OCI-LY3 (cell line): ENCODE data around the gene CCNB1IP1.
A peak's percentile ranks its signal among the peaks of the same experiment; 100 is the strongest.
"Not testable (repeated sequence)": the region's sequence is repeated elsewhere in the genome, so short reads cannot be mapped to it uniquely, and the experiment has no call there.

Source experiments
- H2AFZ ChIP-seq: fragments of 200-600, 300-600 bp; shearing (Covaris generic); 2 replicates; pipeline ENCODE4 v1.6.0; 2014; ENCODE audit warnings: antibody characterized with exemption, low read depth, low read length
- H3K27ac ChIP-seq: fragments of 200-600, 300-600 bp; sonication (generic); 2 replicates; pipeline ENCODE4 v1.5.1; 2014; ENCODE audit warnings: mild to moderate bottlenecking, low read length, moderate library complexity, mixed read lengths
- H3K27me3 ChIP-seq: fragments of 200-600, 300-600 bp; sonication (generic); 2 replicates; pipeline ENCODE4 v1.6.1; 2014; ENCODE audit warnings: low read depth, low read length, mixed read lengths
- H3K36me3 ChIP-seq: fragments of 200-600, 300-600 bp; sonication (generic); replicated peaks from 2 replicates; pipeline ENCODE3; 2014; ENCODE audit warnings: low read depth, low read length, mixed read lengths
- H3K4me1 ChIP-seq: fragments of 300-600, 200-600 bp; sonication (generic); 2 replicates; pipeline ENCODE4 v1.6.1; 2014; ENCODE audit warnings: low read length, mixed read lengths
- H3K4me2 ChIP-seq: fragments of 200-600, 300-600 bp; sonication (generic); 2 replicates; pipeline ENCODE4 v1.6.1; 2014; ENCODE audit warnings: low read length, mixed read lengths
- H3K4me3 ChIP-seq: fragments of 300-600, 200-600 bp; sonication (generic); 2 replicates; pipeline ENCODE4 v1.5.1; 2014; ENCODE audit warnings: antibody characterized with exemption, mild to moderate bottlenecking, low read length, moderate library complexity
- H3K79me2 ChIP-seq: fragments of 300-600, 200-600 bp; shearing (Covaris generic); 2 replicates; pipeline ENCODE4 v1.6.1; 2014; ENCODE audit warnings: mild to moderate bottlenecking, low read length, mixed read lengths
- H3K9ac ChIP-seq: fragments of 300-600, 200-600 bp; shearing (Covaris generic); 2 replicates; pipeline ENCODE4 v1.6.0; 2014; ENCODE audit warnings: mild to moderate bottlenecking, low read length, moderate library complexity
- H3K9me3 ChIP-seq: fragments of 200-600, 300-600 bp; shearing (Covaris generic); 2 replicates; pipeline ENCODE4 v1.6.1; 2014; ENCODE audit warnings: low read length, mixed read lengths; ENCODE audit not compliant: insufficient read depth
- H4K20me1 ChIP-seq: fragments of 200-600, 300-600 bp; sonication (generic); 2 replicates; pipeline ENCODE4 v1.6.1; 2016; ENCODE audit warnings: low read length, mixed read lengths; ENCODE audit not compliant: insufficient read depth
- CTCF ChIP-seq: fragments of 200-600, 300-600 bp; sonication (generic); IDR thresholded peaks from 2 replicates; pipeline ENCODE4 v1.5.1; 2014; ENCODE audit warnings: antibody characterized with exemption, low read length, low read depth
- EZH2phosphoT487 ChIP-seq: fragments of 200-600 bp; shearing (Covaris generic); IDR thresholded peaks from 2 replicates; pipeline ENCODE4 v1.6.1; 2018; ENCODE audit warnings: antibody characterized with exemption, mixed run types, low read depth

Gene CCNB1IP1

DNA sequence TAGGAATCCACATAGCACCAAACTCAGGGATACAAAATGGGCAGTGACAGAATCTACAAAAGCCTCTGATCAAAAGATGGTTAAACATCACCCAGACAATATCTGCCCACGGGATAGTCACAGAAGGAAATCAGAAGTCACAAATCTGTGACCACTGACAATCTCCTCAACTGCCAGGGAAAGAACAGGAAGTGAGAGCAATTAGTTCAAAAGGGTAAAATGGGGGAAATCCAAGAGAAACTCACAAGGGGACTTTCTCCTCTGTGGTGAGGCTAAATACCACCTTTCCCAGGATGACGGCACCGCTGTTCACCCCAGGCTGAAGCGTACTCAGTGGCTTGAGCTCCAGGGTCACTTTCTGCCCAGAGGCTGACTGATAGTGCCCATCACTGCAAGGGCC, 38.0 kb downstream of the CCNB1IP1 start:
- Histone ChIP-seq H3K27ac (peak overlapping the region; percentile 32; the same call in 1 of the 2 replicates), H3K36me3 (peaks cover 50% of the 10 kb centered on the region)
- TF ChIP-seq CTCF = no peak

DNA sequence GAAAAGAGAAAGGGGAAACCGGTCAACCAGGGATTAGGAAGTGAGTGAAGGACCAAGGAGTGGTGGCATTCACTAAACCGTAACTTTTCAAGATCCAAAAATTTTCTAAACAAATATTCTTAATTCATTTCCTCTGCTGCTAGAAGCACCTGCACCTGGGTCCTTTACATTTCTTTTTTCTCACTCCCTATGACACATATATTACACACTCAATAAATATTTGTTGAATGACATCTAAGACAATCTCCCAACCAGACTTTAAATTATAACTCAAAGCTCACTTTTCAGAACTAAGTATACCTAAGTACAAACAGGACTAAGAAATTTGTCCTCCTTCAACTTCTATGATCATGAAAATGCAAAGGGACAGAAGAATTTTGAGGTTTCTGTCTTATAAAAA, 38.4 kb downstream of the CCNB1IP1 start:
- H2AFZ ChIP-seq = no peak overlapping the region
- TF ChIP-seq EZH2phosphoT487 (no peak), CTCF (no peak)
- no peak overlapping the region for H3K9ac ChIP-seq
- no peaks in the 10 kb centered on the region for H3K79me2 ChIP-seq
- H3K4me2 ChIP-seq = peak overlapping the region; percentile 71
- H3K9me3 ChIP-seq = no peaks in the 10 kb centered on the region
- H3K27ac ChIP-seq = peak overlapping the region; percentile 32; the same call in 1 of the 2 replicates
- no peaks in the 10 kb centered on the region for H3K27me3 ChIP-seq
- no peaks in the 10 kb centered on the region for H4K20me1 ChIP-seq
- H3K36me3 ChIP-seq = peaks cover 53% of the 10 kb centered on the region
- H3K4me1 ChIP-seq = peaks cover 30% of the 10 kb centered on the region
- peak overlapping the region; percentile 56; the same call in 1 of the 2 replicates for H3K4me3 ChIP-seq

More for the DNA sequence above, 38.0 kb downstream of the CCNB1IP1 start:
- H3K4me3 ChIP-seq = peak overlapping the region; percentile 56
- H3K9ac ChIP-seq = peak overlapping the region; percentile 12; the same call in 1 of the 2 replicates
- no peak overlapping the region for H2AFZ ChIP-seq
- no peaks in the 10 kb centered on the region for H3K79me2 ChIP-seq
- H4K20me1 ChIP-seq = no peaks in the 10 kb centered on the region
- H3K9me3 ChIP-seq = no peaks in the 10 kb centered on the region
- H3K27me3 ChIP-seq = no peaks in the 10 kb centered on the region
- H3K4me1 ChIP-seq = peaks cover 30% of the 10 kb centered on the region
- peak overlapping the region; percentile 71 for H3K4me2 ChIP-seq

- not testable (repeated sequence) for H4K20me1 ChIP-seq, H3K9ac ChIP-seq, H3K4me2 ChIP-seq, H3K4me3 ChIP-seq, H3K4me1 ChIP-seq, H3K27ac ChIP-seq, H3K9me3 ChIP-seq, H3K79me2 ChIP-seq, H2AFZ ChIP-seq, H3K27me3 ChIP-seq
- peaks cover 20% of the 10 kb centered on the region for H3K36me3 ChIP-seq
Observed at GRCh38 chr14:20281998-20282397, 51.1 kb downstream of the CCNB1IP1 start.

DNA sequence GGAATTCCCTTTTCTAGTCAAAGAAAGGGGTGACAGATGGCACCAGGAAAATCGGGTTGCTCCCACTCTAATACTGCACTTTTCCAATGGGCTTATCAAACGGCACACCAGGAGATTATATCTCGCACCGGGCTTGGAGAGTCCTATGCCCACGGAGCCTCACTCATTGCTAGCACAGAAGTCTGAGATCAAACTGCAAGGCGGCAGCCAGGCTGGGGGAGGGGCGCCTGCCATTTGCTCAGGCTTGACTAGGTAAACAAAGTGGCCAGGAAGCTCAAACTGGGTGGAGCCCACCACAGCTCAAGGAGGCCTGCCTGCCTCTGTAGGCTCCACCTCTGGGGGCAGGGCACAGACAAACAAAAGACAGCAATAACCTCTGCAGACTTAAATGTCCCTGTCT, 52.8 kb downstream of the CCNB1IP1 start:
- H3K4me2 ChIP-seq, H2AFZ ChIP-seq, H3K4me3 ChIP-seq, H3K9me3 ChIP-seq, H3K27ac ChIP-seq, H3K27me3 ChIP-seq, H4K20me1 ChIP-seq, H3K4me1 ChIP-seq, H3K9ac ChIP-seq, H3K79me2 ChIP-seq: not testable (repeated sequence)
- peaks cover 18% of the 10 kb centered on the region for H3K36me3 ChIP-seq

- Histone ChIP-seq H3K79me2 (no peaks in the 10 kb centered on the region), H3K27me3 (no peaks in the 10 kb centered on the region), H3K27ac (no peak overlapping the region), H3K36me3 (peaks cover 35% of the 10 kb centered on the region), H3K9ac (no peak overlapping the region), H3K4me2 (no peak overlapping the region), H3K4me3 (no peak overlapping the region), H3K9me3 (0 out of 2 replicates have a peak, but pooled peaks cover 5% of the 10 kb centered on the region), H3K4me1 (no peaks in the 10 kb centered on the region), H2AFZ (no peak overlapping the region), H4K20me1 (no peaks in the 10 kb centered on the region)
- TF ChIP-seq CTCF = no peak
Observed at GRCh38 chr14:20278414-20278813, 54.7 kb downstream of the CCNB1IP1 start.
